HepG2 (cell line): ENCODE measurements around the gene TMEM87B.

Experiments
- AGO1 ChIP-seq: fragments of 200-400 bp; formaldehyde crosslinking; IDR thresholded peaks from 2 replicates; pipeline ENCODE4 v1.6.1; 2017; ENCODE audit warnings: mild to moderate bottlenecking, low read depth, low read length, moderate library complexity; ENCODE audit not compliant: poor library complexity, severe bottlenecking
- CEBPB ChIP-seq: IDR thresholded peaks from 2 replicates; pipeline ENCODE4 v1.6.1; 2011; ENCODE audit warnings: low read depth, low read length, improper control_type of control experiment, borderline replicate concordance
- MEIS2 ChIP-seq: sonication (generic); formaldehyde crosslinking; IDR thresholded peaks from 2 replicates; pipeline ENCODE4 v1.9.0; 2021; ENCODE audit warnings: mild to moderate bottlenecking, missing genetic modification reagents
- RBM39 ChIP-seq: fragments of 200-400 bp; formaldehyde crosslinking; IDR thresholded peaks from one replicate; pipeline ENCODE4 v1.6.1; 2018; ENCODE audit warnings: antibody characterized with exemption, mild to moderate bottlenecking, low read depth, low read length; ENCODE audit not compliant: poor library complexity, severe bottlenecking
- SMC3 ChIP-seq: IDR thresholded peaks from 2 replicates; pipeline ENCODE4 v1.6.1; 2011; ENCODE audit warnings: low read length, improper control_type of control experiment
- SOX6 ChIP-seq, 2 experiments: fragments of 450-650 bp in 1 of 2; sonication (generic) in 1 of 2; formaldehyde crosslinking in 1 of 2; IDR thresholded peaks; 2 replicates each; pipeline versions ENCODE4 v1.4.0 to v1.6.1; 2017 to 2020; ENCODE audit warnings: antibody characterized with exemption in 1 of 2, mild to moderate bottlenecking in 1 of 2, missing genetic modification reagents in 1 of 2
- ZNF260 ChIP-seq: sonication (generic); formaldehyde crosslinking; IDR thresholded peaks from 2 replicates; pipeline ENCODE4 v1.4.0; 2020; ENCODE audit warnings: missing genetic modification reagents, low read depth, mild to moderate bottlenecking, borderline replicate concordance
- ZNF660 ChIP-seq: sonication (generic); formaldehyde crosslinking; IDR thresholded peaks from 2 replicates; pipeline ENCODE4 v1.5.1; 2020; ENCODE audit warnings: mild to moderate bottlenecking, low read depth, missing genetic modification reagents, borderline replicate concordance
- TF ChIP-seq, protein P1 (sequence below): sonication (generic); formaldehyde crosslinking; IDR thresholded peaks from 2 replicates; pipeline ENCODE4 v1.4.0; 2020; ENCODE audit warnings: missing genetic modification reagents, borderline replicate concordance
- TF ChIP-seq, protein P2 (sequence below): IDR thresholded peaks from 2 replicates; pipeline ENCODE4 v1.6.1; 2012; ENCODE audit warnings: low read depth, low read length, improper control_type of control experiment
- TF ChIP-seq, protein P3 (sequence below): sonication (generic); formaldehyde crosslinking; IDR thresholded peaks from 2 replicates; pipeline ENCODE4 v1.5.0; 2020; ENCODE audit warnings: mild to moderate bottlenecking, missing genetic modification reagents, moderate library complexity
- TF ChIP-seq, protein P4 (sequence below): IDR thresholded peaks from 2 replicates; pipeline ENCODE4 v1.6.1; 2012; ENCODE audit warnings: inconsistent platforms
- TF ChIP-seq, protein P5 (sequence below): sonication (generic); formaldehyde crosslinking; conservative IDR thresholded peaks from 2 replicates; pipeline ENCODE4 v1.4.0; 2020; ENCODE audit warnings: missing genetic modification reagents

DNA sequence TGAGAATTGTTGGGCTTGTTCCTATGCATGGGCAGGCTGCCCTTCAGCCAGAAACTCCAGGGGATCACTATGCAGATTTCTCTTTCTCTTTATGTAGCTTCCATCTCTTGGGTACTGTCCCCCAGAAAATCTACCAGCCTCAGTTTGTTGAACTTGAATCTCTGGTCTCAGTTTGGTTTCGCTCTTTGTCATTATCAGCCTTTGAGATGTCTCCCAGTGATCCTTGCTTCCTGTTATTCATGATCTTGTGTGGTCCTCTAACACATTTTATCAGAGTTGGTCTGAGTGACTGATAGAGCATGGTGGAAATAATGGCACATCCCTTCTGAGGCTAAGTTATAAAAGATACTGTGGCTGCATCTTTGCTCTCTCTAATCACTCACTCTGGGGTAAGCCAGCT is 7.8 kb downstream of the TMEM87B start:
- TF ChIP-seq, protein P1, sequence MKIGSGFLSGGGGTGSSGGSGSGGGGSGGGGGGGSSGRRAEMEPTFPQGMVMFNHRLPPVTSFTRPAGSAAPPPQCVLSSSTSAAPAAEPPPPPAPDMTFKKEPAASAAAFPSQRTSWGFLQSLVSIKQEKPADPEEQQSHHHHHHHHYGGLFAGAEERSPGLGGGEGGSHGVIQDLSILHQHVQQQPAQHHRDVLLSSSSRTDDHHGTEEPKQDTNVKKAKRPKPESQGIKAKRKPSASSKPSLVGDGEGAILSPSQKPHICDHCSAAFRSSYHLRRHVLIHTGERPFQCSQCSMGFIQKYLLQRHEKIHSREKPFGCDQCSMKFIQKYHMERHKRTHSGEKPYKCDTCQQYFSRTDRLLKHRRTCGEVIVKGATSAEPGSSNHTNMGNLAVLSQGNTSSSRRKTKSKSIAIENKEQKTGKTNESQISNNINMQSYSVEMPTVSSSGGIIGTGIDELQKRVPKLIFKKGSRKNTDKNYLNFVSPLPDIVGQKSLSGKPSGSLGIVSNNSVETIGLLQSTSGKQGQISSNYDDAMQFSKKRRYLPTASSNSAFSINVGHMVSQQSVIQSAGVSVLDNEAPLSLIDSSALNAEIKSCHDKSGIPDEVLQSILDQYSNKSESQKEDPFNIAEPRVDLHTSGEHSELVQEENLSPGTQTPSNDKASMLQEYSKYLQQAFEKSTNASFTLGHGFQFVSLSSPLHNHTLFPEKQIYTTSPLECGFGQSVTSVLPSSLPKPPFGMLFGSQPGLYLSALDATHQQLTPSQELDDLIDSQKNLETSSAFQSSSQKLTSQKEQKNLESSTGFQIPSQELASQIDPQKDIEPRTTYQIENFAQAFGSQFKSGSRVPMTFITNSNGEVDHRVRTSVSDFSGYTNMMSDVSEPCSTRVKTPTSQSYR (CRISPR knock-in tag): no peak
- TF ChIP-seq, protein P2, sequence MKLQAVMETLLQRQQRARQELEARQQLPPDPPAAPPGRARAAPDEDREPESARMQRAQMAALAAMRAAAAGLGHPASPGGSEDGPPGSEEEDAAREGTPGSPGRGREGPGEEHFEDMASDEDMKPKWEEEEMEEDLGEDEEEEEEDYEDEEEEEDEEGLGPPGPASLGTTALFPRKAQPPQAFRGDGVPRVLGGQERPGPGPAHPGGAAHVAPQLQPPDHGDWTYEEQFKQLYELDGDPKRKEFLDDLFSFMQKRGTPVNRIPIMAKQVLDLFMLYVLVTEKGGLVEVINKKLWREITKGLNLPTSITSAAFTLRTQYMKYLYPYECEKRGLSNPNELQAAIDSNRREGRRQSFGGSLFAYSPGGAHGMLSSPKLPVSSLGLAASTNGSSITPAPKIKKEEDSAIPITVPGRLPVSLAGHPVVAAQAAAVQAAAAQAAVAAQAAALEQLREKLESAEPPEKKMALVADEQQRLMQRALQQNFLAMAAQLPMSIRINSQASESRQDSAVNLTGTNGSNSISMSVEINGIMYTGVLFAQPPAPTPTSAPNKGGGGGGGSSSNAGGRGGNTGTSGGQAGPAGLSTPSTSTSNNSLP: no peak
- TF ChIP-seq ZNF260 (CRISPR knock-in tag) (no peak), SMC3 (no peak), RBM39 (no peak), CEBPB (no peak), AGO1 (no peak), ZNF660 (CRISPR knock-in tag) (no peak), MEIS2 (no peak), SOX6 (IDR thresholded peaks at IDR 0.05) (no peak), SOX6 (CRISPR knock-in tag; IDR thresholded peaks at IDR 0.05) (no peak)
- TF ChIP-seq, protein P3, sequence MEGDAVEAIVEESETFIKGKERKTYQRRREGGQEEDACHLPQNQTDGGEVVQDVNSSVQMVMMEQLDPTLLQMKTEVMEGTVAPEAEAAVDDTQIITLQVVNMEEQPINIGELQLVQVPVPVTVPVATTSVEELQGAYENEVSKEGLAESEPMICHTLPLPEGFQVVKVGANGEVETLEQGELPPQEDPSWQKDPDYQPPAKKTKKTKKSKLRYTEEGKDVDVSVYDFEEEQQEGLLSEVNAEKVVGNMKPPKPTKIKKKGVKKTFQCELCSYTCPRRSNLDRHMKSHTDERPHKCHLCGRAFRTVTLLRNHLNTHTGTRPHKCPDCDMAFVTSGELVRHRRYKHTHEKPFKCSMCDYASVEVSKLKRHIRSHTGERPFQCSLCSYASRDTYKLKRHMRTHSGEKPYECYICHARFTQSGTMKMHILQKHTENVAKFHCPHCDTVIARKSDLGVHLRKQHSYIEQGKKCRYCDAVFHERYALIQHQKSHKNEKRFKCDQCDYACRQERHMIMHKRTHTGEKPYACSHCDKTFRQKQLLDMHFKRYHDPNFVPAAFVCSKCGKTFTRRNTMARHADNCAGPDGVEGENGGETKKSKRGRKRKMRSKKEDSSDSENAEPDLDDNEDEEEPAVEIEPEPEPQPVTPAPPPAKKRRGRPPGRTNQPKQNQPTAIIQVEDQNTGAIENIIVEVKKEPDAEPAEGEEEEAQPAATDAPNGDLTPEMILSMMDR (CRISPR knock-in tag): no peak
- TF ChIP-seq, protein P4, sequence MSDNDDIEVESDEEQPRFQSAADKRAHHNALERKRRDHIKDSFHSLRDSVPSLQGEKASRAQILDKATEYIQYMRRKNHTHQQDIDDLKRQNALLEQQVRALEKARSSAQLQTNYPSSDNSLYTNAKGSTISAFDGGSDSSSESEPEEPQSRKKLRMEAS: no peak
- TF ChIP-seq, protein P5, sequence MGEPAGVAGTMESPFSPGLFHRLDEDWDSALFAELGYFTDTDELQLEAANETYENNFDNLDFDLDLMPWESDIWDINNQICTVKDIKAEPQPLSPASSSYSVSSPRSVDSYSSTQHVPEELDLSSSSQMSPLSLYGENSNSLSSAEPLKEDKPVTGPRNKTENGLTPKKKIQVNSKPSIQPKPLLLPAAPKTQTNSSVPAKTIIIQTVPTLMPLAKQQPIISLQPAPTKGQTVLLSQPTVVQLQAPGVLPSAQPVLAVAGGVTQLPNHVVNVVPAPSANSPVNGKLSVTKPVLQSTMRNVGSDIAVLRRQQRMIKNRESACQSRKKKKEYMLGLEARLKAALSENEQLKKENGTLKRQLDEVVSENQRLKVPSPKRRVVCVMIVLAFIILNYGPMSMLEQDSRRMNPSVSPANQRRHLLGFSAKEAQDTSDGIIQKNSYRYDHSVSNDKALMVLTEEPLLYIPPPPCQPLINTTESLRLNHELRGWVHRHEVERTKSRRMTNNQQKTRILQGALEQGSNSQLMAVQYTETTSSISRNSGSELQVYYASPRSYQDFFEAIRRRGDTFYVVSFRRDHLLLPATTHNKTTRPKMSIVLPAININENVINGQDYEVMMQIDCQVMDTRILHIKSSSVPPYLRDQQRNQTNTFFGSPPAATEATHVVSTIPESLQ (CRISPR knock-in tag): no peak
